ENCODE measurements around the gene BET1.
"Not testable (repeated sequence)": the region's sequence is repeated elsewhere in the genome, so short reads cannot be mapped to it uniquely, and the experiment has no call there.

The BET1 gene

DNA sequence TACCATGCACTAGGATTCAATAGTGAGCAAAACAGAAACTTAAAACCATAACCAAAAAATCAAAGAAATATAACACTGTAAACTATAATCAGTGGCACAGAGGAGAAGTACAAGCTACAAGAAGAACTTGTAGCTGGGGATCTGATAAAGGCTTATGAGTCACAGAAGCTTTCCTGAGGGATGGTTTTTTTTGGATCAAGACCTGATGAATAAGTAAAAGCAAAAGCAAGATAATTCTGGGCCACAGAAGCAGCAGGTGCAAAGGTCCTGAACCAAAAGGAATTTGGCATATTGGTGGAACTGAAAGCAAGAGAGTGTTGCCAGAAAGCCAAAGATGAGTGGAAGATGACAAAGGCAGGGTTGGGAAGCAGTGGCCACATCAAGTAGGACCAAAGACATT, 37.4 kb upstream of the BET1 start:
- Histone ChIP-seq H3K27ac (ENCODE audit: low read depth, low read length) (no peak overlapping the region), H3K9me3 (ENCODE audit: control insufficient read depth, insufficient read depth, low read length) (no peaks in the 10 kb centered on the region), H3K4me3 (ENCODE audit: low read depth, low read length) (no peak overlapping the region), H3K9ac (ENCODE audit: low read depth, low read length) (no peak overlapping the region), H3K27me3 (ENCODE audit: control insufficient read depth, insufficient read depth, low read length) (no peaks in the 10 kb centered on the region), H3K4me1 (ENCODE audit: control insufficient read depth, insufficient read depth, low read length) (peaks cover 12% of the 10 kb centered on the region; the same call in 1 of the 2 replicates), H3K36me3 (ENCODE audit: control insufficient read depth, insufficient read depth, low read length) (no peaks in the 10 kb centered on the region)

DNA sequence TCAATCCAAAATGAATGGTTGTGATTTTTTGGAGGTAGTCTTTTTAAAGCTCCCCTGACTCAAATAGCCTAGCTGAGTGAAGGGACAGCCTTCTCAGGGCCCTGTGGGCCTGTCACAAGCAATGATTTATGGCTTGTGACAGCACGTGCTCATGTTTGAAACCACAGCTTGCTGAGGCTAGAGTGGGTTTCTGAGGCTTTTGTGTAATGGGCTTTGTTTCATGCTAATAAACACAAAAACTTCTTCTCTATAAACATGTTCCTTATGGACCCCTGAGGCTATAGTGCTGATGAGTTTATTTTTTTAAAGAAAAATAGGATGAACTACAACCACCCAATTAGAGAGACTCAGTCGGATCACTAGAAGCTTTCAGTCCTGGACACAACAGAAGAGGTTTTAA, 36.1 kb upstream of the BET1 start:
- no peak overlapping the region for H3K27ac ChIP-seq (ENCODE audit: low read depth, low read length)
- no peaks in the 10 kb centered on the region for H3K36me3 ChIP-seq (ENCODE audit: control insufficient read depth, insufficient read depth, low read length)
- no peak overlapping the region for H3K9ac ChIP-seq (ENCODE audit: low read depth, low read length)
- H3K9me3 ChIP-seq (ENCODE audit: control insufficient read depth, insufficient read depth, low read length): no peaks in the 10 kb centered on the region
- no peaks in the 10 kb centered on the region for H3K27me3 ChIP-seq (ENCODE audit: control insufficient read depth, insufficient read depth, low read length)
- peaks cover 12% of the 10 kb centered on the region; the same call in 1 of the 2 replicates for H3K4me1 ChIP-seq (ENCODE audit: control insufficient read depth, insufficient read depth, low read length)
- no peak overlapping the region for H3K4me3 ChIP-seq (ENCODE audit: low read depth, low read length)

- Histone ChIP-seq H3K9ac (ENCODE audit: low read depth, low read length) (no peak overlapping the region), H3K36me3 (ENCODE audit: control insufficient read depth, insufficient read depth, low read length) (no peaks in the 10 kb centered on the region), H3K27me3 (ENCODE audit: control insufficient read depth, insufficient read depth, low read length) (no peaks in the 10 kb centered on the region), H3K4me3 (ENCODE audit: low read depth, low read length) (no peak overlapping the region), H3K27ac (ENCODE audit: low read depth, low read length) (no peak overlapping the region), H3K9me3 (ENCODE audit: control insufficient read depth, insufficient read depth, low read length) (no peaks in the 10 kb centered on the region), H3K4me1 (ENCODE audit: control insufficient read depth, insufficient read depth, low read length) (peaks cover 12% of the 10 kb centered on the region; the same call in 1 of the 2 replicates)
Observed at GRCh38 chr7:94039368-94040035, 35.3 kb upstream of the BET1 start.

DNA sequence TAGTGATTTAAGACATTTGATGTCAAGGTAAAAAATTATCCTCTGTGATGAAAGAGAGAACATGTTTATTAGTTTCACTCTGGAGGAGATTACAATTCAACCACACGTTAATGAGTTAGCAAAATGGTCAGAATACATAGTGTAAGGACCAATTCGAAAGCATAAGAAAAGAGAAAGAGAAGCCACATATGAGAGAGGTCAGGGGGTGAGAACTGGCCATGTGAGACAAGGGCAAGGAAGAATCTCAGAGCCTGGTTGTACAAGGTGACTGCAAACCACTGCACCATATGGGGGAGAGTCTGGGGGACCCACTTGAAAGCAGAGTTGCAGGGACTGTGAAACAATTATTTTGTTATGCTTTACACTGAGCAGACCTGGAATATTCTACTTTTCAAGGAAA, 27.7 kb upstream of the BET1 start:
- no peak overlapping the region for H3K27ac ChIP-seq (ENCODE audit: low read depth, low read length)
- H3K27me3 ChIP-seq (ENCODE audit: control insufficient read depth, insufficient read depth, low read length): no peaks in the 10 kb centered on the region
- no peaks in the 10 kb centered on the region for H3K4me1 ChIP-seq (ENCODE audit: control insufficient read depth, insufficient read depth, low read length)
- H3K4me3 ChIP-seq (ENCODE audit: low read depth, low read length): no peak overlapping the region
- no peaks in the 10 kb centered on the region for H3K9me3 ChIP-seq (ENCODE audit: control insufficient read depth, insufficient read depth, low read length)
- H3K36me3 ChIP-seq (ENCODE audit: control insufficient read depth, insufficient read depth, low read length): no peaks in the 10 kb centered on the region
- H3K9ac ChIP-seq (ENCODE audit: low read depth, low read length): no peak overlapping the region

- no peak overlapping the region for H3K4me3 ChIP-seq (ENCODE audit: low read depth, low read length)
Observed at GRCh38 chr7:94030634-94031033, 26.5 kb upstream of the BET1 start.

GRCh38 chr7:94029976-94030375, 25.8 kb upstream of the BET1 start:
- no peaks in the 10 kb centered on the region for H3K27me3 ChIP-seq (ENCODE audit: control insufficient read depth, insufficient read depth, low read length)
- H3K4me3 ChIP-seq (ENCODE audit: low read depth, low read length): no peak overlapping the region
- H3K9me3 ChIP-seq (ENCODE audit: control insufficient read depth, insufficient read depth, low read length): no peaks in the 10 kb centered on the region
- no peak overlapping the region for H3K9ac ChIP-seq (ENCODE audit: low read depth, low read length)
- no peaks in the 10 kb centered on the region for H3K36me3 ChIP-seq (ENCODE audit: control insufficient read depth, insufficient read depth, low read length)
- no peaks in the 10 kb centered on the region for H3K4me1 ChIP-seq (ENCODE audit: control insufficient read depth, insufficient read depth, low read length)
- H3K27ac ChIP-seq (ENCODE audit: low read depth, low read length): no peak overlapping the region

More at GRCh38 chr7:94030634-94031033, 26.5 kb upstream of the BET1 start:
- H3K4me1 ChIP-seq (ENCODE audit: control insufficient read depth, insufficient read depth, low read length): no peaks in the 10 kb centered on the region
- no peaks in the 10 kb centered on the region for H3K9me3 ChIP-seq (ENCODE audit: control insufficient read depth, insufficient read depth, low read length)
- no peak overlapping the region for H3K27ac ChIP-seq (ENCODE audit: low read depth, low read length)
- H3K9ac ChIP-seq (ENCODE audit: low read depth, low read length): no peak overlapping the region
- H3K27me3 ChIP-seq (ENCODE audit: control insufficient read depth, insufficient read depth, low read length): no peaks in the 10 kb centered on the region
- H3K36me3 ChIP-seq (ENCODE audit: control insufficient read depth, insufficient read depth, low read length): no peaks in the 10 kb centered on the region

DNA sequence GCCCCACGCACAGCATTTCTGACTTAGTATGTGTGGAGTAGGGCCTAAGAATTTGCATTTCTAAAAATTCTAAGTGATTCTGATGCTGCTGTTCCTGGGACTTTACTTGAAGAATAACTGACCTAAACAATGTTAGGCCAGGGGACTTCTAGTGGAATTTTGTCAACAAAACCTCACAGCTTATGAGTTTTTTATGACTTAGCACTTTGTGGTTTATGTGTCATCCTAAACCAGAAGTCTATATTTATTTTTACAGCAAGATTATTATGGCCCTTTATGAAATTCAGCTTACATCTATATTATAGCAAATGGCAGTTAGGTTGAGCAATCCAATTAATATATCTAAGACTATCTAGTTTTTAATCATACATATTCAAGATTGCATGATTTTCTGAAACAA, 24.6 kb upstream of the BET1 start:
- Histone ChIP-seq H3K4me1 (ENCODE audit: control insufficient read depth, insufficient read depth, low read length) (no peaks in the 10 kb centered on the region), H3K9me3 (ENCODE audit: control insufficient read depth, insufficient read depth, low read length) (no peaks in the 10 kb centered on the region)

GRCh38 chr7:94026619-94027018, 22.5 kb upstream of the BET1 start:
- not testable (repeated sequence) for H3K27me3 ChIP-seq (ENCODE audit: control insufficient read depth, insufficient read depth, low read length); H3K9ac ChIP-seq (ENCODE audit: low read depth, low read length); H3K9me3 ChIP-seq (ENCODE audit: control insufficient read depth, insufficient read depth, low read length); H3K36me3 ChIP-seq (ENCODE audit: control insufficient read depth, insufficient read depth, low read length); H3K4me3 ChIP-seq (ENCODE audit: low read depth, low read length); H3K4me1 ChIP-seq (ENCODE audit: control insufficient read depth, insufficient read depth, low read length); H3K27ac ChIP-seq (ENCODE audit: low read depth, low read length)

More for the DNA sequence above, 24.6 kb upstream of the BET1 start:
- Histone ChIP-seq H3K9ac (ENCODE audit: low read depth, low read length) (no peak overlapping the region), H3K36me3 (ENCODE audit: control insufficient read depth, insufficient read depth, low read length) (no peaks in the 10 kb centered on the region), H3K27ac (ENCODE audit: low read depth, low read length) (no peak overlapping the region), H3K4me3 (ENCODE audit: low read depth, low read length) (no peak overlapping the region), H3K27me3 (ENCODE audit: control insufficient read depth, insufficient read depth, low read length) (no peaks in the 10 kb centered on the region)

DNA sequence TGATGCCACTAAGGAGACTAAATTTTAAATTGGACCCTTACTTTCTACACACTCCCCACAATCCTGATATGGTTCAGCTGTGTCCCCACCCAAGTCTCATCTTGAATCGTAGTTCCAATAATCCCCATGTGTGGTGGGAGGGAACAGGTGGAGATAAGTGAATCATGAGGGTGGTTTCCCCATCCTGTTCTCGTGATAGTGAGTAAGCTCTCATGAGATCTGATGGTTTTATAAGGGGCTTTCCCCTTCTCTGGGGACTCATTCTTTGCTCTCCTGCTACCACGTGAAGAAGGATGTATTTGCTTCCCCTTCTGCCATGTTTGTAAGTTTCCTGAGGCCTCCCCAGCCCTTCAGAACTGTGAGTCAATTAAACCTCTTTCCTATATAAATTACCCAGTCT, 18.4 kb upstream of the BET1 start:
- no peaks in the 10 kb centered on the region for H3K9me3 ChIP-seq (ENCODE audit: control insufficient read depth, insufficient read depth, low read length)
- H3K36me3 ChIP-seq (ENCODE audit: control insufficient read depth, insufficient read depth, low read length): no peaks in the 10 kb centered on the region
- H3K9ac ChIP-seq (ENCODE audit: low read depth, low read length): no peak overlapping the region
- H3K27me3 ChIP-seq (ENCODE audit: control insufficient read depth, insufficient read depth, low read length): no peaks in the 10 kb centered on the region
- no peak overlapping the region for H3K27ac ChIP-seq (ENCODE audit: low read depth, low read length)
- H3K4me3 ChIP-seq (ENCODE audit: low read depth, low read length): no peak overlapping the region
- no peaks in the 10 kb centered on the region for H3K4me1 ChIP-seq (ENCODE audit: control insufficient read depth, insufficient read depth, low read length)

DNA sequence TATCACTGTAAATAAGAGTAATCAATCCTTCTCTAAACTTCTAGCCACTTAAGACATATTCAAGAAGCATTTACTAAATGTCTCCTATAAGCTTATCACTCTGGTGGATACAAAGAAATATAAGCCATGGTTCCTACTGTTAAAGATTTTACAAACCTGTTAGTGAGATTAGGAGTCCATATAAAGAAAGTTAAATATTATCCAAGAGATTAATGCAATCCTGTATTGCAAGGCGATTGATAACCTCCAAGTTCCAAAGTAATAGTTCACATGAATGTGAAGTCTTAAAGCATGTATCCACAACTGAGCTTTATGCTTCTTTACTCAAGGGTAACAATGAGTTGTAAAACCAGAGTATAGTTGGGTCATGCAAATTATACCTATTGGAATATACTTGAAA, 12.6 kb upstream of the BET1 start:
- H3K27me3 ChIP-seq (ENCODE audit: control insufficient read depth, insufficient read depth, low read length): no peaks in the 10 kb centered on the region
- no peak overlapping the region for H3K9ac ChIP-seq (ENCODE audit: low read depth, low read length)
- no peak overlapping the region for H3K4me3 ChIP-seq (ENCODE audit: low read depth, low read length)
- H3K4me1 ChIP-seq (ENCODE audit: control insufficient read depth, insufficient read depth, low read length): no peaks in the 10 kb centered on the region
- H3K36me3 ChIP-seq (ENCODE audit: control insufficient read depth, insufficient read depth, low read length): no peaks in the 10 kb centered on the region
- H3K27ac ChIP-seq (ENCODE audit: low read depth, low read length): no peak overlapping the region
- H3K9me3 ChIP-seq (ENCODE audit: control insufficient read depth, insufficient read depth, low read length): no peaks in the 10 kb centered on the region

DNA sequence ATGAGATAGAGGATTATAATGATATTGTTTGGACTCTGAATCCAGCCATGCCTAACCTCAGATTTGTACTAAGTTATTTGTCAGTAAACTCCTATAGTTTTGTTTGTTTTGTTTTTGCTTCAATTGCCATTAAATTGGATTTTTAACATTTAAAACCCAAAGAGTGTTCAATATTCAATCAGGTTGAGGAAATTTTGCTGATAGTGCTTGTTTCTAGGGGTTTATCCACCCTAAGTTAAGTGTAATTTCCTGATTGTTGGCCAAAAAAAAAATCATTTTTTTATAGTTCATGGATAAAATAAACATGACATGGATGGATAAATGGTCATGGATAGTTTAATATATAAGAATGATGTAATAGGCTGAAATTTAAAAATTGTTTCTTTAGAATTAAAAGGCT, 11.4 kb upstream of the BET1 start:
- H3K4me1 ChIP-seq (ENCODE audit: control insufficient read depth, insufficient read depth, low read length): no peaks in the 10 kb centered on the region

More for the DNA sequence above, 11.4 kb upstream of the BET1 start:
- H3K36me3 ChIP-seq (ENCODE audit: control insufficient read depth, insufficient read depth, low read length): no peaks in the 10 kb centered on the region
- H3K4me3 ChIP-seq (ENCODE audit: low read depth, low read length): no peak overlapping the region
- no peaks in the 10 kb centered on the region for H3K9me3 ChIP-seq (ENCODE audit: control insufficient read depth, insufficient read depth, low read length)
- H3K27ac ChIP-seq (ENCODE audit: low read depth, low read length): no peak overlapping the region
- H3K27me3 ChIP-seq (ENCODE audit: control insufficient read depth, insufficient read depth, low read length): no peaks in the 10 kb centered on the region
- H3K9ac ChIP-seq (ENCODE audit: low read depth, low read length): no peak overlapping the region
